ENCODE results near the gene ESYT3.
A peak's percentile ranks its signal among the peaks of the same experiment; 100 is the strongest.
"Not testable (repeated sequence)": the region's sequence is repeated elsewhere in the genome, so short reads cannot be mapped to it uniquely, and the experiment has no call there.

The ESYT3 gene

GRCh38 chr3:138443521-138444503 lies 9.4 kb downstream of the ESYT3 start:
- no peak for DNase-seq

- DNase-seq = no peak
Measured at GRCh38 chr3:138445236-138445635, 10.8 kb downstream of the ESYT3 start.

- DNase-seq = no peak
Measured at GRCh38 chr3:138445654-138446053, 11.2 kb downstream of the ESYT3 start.

GRCh38 chr3:138448631-138449030 lies 14.2 kb downstream of the ESYT3 start:
- no peak for DNase-seq

- no peak for DNase-seq
Measured at GRCh38 chr3:138449490-138449889, 15.1 kb downstream of the ESYT3 start.

- DNase-seq = no peak
Measured at GRCh38 chr3:138450181-138450580, 15.8 kb downstream of the ESYT3 start.

GRCh38 chr3:138450704-138451424 lies 16.4 kb downstream of the ESYT3 start:
- no peak for DNase-seq

- no peak for DNase-seq
Measured at GRCh38 chr3:138451595-138452162, 17.3 kb downstream of the ESYT3 start.

- no peak for DNase-seq
Measured at GRCh38 chr3:138452436-138452835, 18.0 kb downstream of the ESYT3 start.

- not testable (repeated sequence) for DNase-seq
Measured at GRCh38 chr3:138453940-138454339, 19.5 kb downstream of the ESYT3 start.

- no peak for DNase-seq
Measured at GRCh38 chr3:138455801-138456716, 21.6 kb downstream of the ESYT3 start.

GRCh38 chr3:138456961-138457862 lies 22.8 kb downstream of the ESYT3 start:
- DNase-seq = no peak

GRCh38 chr3:138457863-138458735 lies 23.7 kb downstream of the ESYT3 start:
- no peak for DNase-seq

GRCh38 chr3:138458774-138459499 lies 24.5 kb downstream of the ESYT3 start:
- no peak for DNase-seq

- peak; percentile 89 for DNase-seq
Measured at GRCh38 chr3:138459619-138460535, 25.5 kb downstream of the ESYT3 start.

GRCh38 chr3:138460536-138461205 lies 26.3 kb downstream of the ESYT3 start:
- no peak for DNase-seq

- DNase-seq = no peak
Measured at GRCh38 chr3:138461246-138461645, 26.8 kb downstream of the ESYT3 start.

- no peak for DNase-seq
Measured at GRCh38 chr3:138461896-138462295, 27.5 kb downstream of the ESYT3 start.

Data from DMS 273 treated with DMSO at 0.1 percent for 48 hours (cell line).